ENCODE data around the gene KHNYN.

KHNYN gene

DNA sequence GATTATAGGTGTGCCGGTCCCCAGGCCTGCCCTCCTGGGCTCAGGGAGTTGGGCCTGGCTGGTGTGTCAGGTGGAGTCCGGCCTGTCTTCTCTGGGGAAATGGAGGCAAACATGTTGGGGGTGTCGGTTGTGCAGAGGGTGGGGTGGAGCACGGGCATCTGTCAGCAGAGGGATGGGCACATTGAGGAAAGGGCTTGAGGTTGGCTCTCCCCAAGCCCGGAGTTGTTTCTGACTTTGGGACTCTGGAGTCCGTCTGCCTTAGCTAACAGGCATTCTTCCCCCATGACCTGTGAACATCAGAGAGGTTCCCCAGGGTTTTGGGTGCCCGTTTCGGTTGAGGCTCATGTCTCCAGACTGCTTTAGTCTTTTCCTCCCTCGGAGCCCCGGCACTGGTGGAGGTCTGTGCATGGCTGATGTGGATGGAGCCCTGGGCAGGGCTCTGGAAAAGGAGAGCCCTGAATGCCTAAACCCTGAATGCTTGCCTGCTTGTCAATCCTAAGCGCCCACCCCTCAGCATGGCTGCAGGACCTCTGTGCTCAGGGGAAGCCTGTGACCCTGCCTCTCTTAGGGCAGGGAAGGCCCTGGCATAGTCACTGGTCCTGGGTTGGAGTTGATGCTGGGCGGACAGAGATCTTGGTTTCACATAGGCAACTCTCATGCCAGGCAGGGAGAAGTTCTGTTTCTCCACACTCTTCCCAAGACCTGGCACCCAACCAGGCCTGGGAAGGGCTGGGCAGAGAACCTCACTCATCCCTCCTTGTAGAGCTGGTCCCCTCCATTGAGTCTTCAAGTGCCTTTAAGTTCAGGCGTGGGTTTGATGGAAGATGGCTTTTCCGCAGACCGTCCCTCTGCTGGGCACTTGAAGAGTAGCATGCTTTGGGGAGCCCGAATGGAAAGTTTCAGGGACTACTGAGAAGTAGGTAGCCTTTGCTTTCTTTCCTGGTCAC is 18.0 kb upstream of the KHNYN start:
- TF ChIP-seq, protein P1, sequence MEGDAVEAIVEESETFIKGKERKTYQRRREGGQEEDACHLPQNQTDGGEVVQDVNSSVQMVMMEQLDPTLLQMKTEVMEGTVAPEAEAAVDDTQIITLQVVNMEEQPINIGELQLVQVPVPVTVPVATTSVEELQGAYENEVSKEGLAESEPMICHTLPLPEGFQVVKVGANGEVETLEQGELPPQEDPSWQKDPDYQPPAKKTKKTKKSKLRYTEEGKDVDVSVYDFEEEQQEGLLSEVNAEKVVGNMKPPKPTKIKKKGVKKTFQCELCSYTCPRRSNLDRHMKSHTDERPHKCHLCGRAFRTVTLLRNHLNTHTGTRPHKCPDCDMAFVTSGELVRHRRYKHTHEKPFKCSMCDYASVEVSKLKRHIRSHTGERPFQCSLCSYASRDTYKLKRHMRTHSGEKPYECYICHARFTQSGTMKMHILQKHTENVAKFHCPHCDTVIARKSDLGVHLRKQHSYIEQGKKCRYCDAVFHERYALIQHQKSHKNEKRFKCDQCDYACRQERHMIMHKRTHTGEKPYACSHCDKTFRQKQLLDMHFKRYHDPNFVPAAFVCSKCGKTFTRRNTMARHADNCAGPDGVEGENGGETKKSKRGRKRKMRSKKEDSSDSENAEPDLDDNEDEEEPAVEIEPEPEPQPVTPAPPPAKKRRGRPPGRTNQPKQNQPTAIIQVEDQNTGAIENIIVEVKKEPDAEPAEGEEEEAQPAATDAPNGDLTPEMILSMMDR (IDR thresholded peaks at IDR 0.05; ENCODE audit: borderline replicate concordance, insufficient read depth, low read depth, low read length): peak; percentile 80
- no peak overlapping the region for H3K4me3 ChIP-seq (ENCODE audit: low read depth, low read length)

DNA sequence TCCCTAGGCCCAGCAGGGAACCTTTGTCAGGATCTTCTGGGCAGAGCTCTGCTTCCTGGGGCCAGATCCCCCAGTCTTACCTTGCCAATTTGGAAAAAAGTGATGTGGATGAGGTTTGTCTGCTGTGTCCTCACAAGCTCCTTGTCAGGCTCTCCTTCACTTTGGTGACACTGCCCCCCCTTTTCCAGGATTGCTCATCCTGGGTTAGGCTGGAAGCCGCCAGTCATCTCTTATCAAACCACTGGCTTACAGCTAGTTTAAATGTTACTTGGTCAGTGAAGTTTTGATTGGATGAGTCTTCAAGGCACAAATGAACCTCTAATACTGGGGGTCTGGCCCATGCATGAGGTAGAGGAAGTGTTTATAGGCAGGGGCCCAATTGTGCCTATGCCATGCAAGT is 15.7 kb upstream of the KHNYN start:
- no peak overlapping the region for H3K4me3 ChIP-seq (ENCODE audit: low read depth, low read length)
- TF ChIP-seq, protein P1 (IDR thresholded peaks at IDR 0.05; ENCODE audit: borderline replicate concordance, insufficient read depth, low read depth, low read length): no peak

DNA sequence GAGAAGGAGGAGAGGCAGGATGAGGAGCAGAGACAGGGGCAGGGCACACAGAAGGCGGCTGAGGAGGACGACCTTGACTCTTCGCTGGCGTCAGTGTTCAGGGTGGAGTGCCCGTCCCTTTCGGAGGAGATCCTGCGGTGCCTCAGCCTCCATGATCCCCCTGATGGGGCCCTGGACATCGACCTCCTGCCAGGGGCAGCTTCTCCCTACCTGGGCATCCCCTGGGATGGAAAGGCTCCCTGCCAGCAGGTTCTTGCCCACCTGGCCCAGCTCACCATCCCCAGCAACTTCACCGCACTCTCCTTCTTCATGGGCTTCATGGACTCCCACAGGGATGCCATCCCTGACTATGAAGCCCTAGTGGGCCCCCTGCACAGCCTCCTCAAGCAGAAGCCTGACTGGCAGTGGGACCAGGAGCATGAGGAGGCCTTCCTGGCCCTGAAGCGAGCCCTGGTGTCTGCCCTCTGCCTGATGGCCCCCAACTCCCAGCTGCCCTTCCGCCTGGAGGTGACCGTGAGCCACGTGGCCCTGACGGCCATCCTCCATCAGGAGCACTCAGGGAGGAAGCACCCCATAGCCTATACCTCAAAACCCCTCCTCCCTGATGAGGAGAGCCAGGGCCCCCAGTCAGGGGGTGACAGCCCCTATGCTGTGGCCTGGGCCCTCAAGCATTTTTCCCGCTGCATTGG is 14.9 kb upstream of the KHNYN start:
- H3K4me3 ChIP-seq (ENCODE audit: low read depth, low read length): no peak overlapping the region
- TF ChIP-seq, protein P1 (IDR thresholded peaks at IDR 0.05; ENCODE audit: borderline replicate concordance, insufficient read depth, low read depth, low read length): no peak

DNA sequence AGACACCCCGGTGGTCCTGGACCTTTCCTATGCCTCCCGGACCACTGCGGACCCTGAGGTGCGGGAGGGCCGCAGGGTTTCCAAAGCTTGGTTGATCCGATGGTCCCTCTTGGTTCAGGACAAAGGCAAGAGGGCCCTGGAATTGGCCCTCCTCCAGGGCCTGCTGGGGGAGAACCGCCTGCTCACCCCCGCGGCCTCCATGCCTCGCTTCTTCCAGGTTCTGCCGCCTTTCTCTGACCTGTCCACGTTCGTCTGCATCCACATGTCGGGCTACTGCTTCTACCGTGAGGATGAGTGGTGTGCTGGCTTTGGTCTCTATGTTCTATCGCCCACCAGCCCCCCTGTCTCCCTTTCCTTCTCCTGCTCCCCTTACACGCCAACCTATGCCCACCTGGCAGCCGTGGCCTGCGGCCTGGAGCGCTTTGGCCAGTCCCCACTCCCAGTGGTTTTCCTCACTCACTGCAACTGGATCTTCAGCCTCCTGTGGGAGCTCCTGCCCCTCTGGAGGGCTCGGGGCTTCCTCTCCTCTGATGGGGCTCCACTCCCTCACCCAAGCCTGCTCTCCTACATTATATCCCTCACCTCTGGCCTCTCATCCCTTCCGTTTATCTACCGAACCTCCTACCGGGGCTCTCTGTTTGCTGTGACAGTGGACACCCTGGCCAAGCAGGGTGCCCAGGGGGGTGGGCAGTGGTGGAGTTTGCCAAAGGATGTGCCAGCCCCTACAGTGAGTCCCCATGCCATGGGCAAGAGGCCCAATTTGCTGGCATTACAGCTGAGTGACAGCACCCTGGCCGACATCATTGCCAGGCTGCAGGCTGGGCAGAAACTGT is 14.1 kb upstream of the KHNYN start:
- TF ChIP-seq, protein P1 (IDR thresholded peaks at IDR 0.05; ENCODE audit: borderline replicate concordance, insufficient read depth, low read depth, low read length): no peak
- no peak overlapping the region for H3K4me3 ChIP-seq (ENCODE audit: low read depth, low read length)

DNA sequence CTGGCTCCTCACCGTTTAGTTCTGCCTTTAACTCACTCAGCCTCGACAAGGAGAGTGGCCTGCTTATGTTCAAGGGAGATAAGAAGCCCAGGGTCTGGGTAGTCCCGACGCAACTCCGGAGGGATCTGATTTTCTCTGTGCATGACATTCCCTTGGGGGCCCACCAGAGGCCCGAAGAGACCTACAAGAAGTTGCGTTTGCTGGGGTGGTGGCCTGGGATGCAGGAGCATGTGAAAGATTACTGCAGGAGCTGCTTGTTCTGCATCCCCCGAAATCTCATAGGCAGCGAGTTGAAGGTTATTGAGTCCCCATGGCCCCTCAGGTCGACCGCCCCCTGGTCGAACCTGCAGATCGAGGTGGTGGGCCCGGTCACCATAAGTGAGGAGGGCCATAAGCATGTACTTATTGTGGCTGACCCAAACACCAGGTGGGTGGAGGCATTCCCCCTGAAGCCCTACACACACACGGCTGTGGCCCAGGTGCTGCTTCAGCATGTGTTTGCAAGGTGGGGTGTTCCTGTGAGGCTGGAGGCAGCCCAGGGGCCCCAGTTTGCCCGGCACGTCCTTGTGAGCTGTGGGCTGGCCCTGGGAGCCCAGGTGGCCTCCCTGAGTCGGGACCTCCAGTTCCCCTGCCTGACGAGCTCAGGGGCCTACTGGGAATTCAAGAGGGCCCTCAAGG is 13.4 kb upstream of the KHNYN start:
- TF ChIP-seq, protein P1 (IDR thresholded peaks at IDR 0.05; ENCODE audit: borderline replicate concordance, insufficient read depth, low read depth, low read length): no peak
- H3K4me3 ChIP-seq (ENCODE audit: low read depth, low read length): no peak overlapping the region

DNA sequence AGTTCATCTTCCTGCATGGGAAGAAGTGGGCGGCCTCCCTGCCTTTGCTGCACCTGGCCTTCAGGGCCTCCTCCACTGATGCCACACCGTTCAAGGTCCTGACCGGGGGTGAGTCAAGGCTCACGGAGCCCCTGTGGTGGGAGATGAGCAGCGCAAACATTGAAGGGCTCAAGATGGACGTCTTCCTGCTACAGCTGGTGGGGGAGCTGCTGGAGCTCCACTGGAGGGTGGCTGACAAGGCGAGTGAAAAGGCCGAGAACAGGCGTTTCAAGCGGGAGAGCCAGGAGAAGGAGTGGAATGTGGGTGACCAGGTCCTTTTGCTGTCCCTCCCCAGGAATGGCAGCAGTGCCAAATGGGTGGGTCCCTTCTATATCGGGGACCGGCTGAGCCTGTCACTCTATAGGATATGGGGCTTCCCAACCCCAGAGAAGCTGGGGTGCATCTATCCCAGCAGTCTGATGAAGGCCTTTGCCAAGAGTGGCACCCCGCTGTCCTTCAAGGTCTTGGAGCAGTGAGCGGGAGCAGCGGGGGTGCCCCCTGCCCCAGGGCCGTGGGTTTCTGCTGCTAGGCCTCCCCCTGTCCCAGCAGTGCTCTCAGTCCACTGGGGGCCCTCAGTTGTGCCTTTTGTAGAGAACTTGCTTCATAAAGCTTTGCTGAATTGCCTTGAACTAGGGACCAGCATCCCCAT is 12.7 kb upstream of the KHNYN start:
- no peak overlapping the region for H3K4me3 ChIP-seq (ENCODE audit: low read depth, low read length)
- TF ChIP-seq, protein P1 (IDR thresholded peaks at IDR 0.05; ENCODE audit: borderline replicate concordance, insufficient read depth, low read depth, low read length): no peak

All from GM12875 (cell line).